Coronary artery (tissue), 2 donors: ENCODE data around the gene MATCAP1.

Experiments used
- DNase-seq: peaks from one replicate; pipeline ENCODE4 v3.0.0-alpha.2; 2017; ENCODE audit warnings: low spot score
- H3K27ac ChIP-seq, 2 donors: fragments of 200-600 bp; sonication (generic); one replicate each; pipeline ENCODE4 v1.5.1; 2016 to 2019
- H3K4me3 ChIP-seq: fragments of 200-600 bp; sonication (generic); 2 replicates; pipeline ENCODE4 v1.5.1; 2016; ENCODE audit warnings: mild to moderate bottlenecking, moderate library complexity
- CTCF ChIP-seq: fragments of 200-600 bp; sonication (generic); IDR thresholded peaks from one replicate; pipeline ENCODE4 v1.5.1; 2019; ENCODE audit warnings: antibody characterized with exemption

MATCAP1 gene

GRCh38 chr16:67137605-67138004 lies 46.2 kb downstream of the MATCAP1 start:
- H3K27ac ChIP-seq, result no peak overlapping the region
- DNase-seq, result no peak
- no peak overlapping the region for H3K4me3 ChIP-seq
- TF ChIP-seq CTCF, result no peak

GRCh38 chr16:67129422-67129821 lies 54.3 kb downstream of the MATCAP1 start:
- no peak overlapping the region for H3K4me3 ChIP-seq
- no peak for DNase-seq
- H3K27ac ChIP-seq, result no peak overlapping the region
- TF ChIP-seq CTCF, result no peak

- Histone ChIP-seq H3K27ac (no peak overlapping the region), H3K4me3 (no peak overlapping the region)
- no peak for DNase-seq
- TF ChIP-seq CTCF, result no peak
Measured at GRCh38 chr16:67128887-67129286, 54.9 kb downstream of the MATCAP1 start.

GRCh38 chr16:67128417-67128816 lies 55.3 kb downstream of the MATCAP1 start:
- no peak for TF ChIP-seq CTCF
- Histone ChIP-seq H3K4me3 (no peak overlapping the region), H3K27ac (no peak overlapping the region)
- no peak for DNase-seq
